CD4-positive, alpha-beta T cell treated with Interleukin-12 subunit alpha and Interleukin-12 subunit beta, for 1 hour (primary cell): Measurements from ENCODE around the gene SLC25A25.
"Not testable (repeated sequence)": the region's sequence is repeated elsewhere in the genome, so short reads cannot be mapped to it uniquely, and the experiment has no call there.

Experiments
- DNase-seq: peaks from one replicate; pipeline ENCODE4 v3.0.0-alpha.2; 2020

Gene SLC25A25

GRCh38 chr9:128098297-128099230 is 30.5 kb downstream of the SLC25A25 start:
- peak; percentile 50 for DNase-seq

DNA sequence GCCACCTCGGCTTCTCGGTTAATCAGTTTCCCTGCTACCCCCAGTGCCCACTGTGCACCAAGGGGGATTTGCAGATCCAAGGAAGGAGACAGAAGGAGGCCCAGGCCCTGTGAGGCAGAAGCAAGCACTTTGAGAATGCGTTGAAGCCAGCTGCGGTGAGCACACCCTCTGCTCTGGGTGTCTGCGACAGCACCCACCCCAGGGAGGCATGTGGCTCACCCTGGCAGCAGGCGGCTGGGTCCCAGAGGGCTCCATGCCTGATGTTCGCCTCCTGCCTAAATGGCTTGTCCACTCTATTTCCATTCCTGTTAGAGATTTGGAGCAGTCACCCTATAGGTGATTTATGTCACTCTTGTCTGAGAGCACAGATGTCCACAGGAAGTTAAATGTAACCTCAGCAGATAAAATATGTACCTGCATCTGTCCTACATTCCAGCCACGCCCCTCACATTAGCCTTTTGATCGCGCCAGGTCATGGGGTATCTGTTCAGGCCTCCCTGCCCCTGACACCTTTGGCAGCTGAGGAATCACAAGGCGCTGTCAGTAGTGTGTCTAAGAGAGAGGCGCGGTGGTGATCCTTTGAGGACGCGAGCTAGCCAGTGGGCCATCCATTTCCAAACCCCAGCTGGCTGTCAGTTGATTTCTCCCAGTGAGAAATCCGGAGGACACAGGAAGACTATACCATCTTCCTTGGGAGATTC is 31.3 kb downstream of the SLC25A25 start:
- no peak for DNase-seq

GRCh38 chr9:128099932-128100491 is 32.0 kb downstream of the SLC25A25 start:
- DNase-seq: no peak

- no peak for DNase-seq
Measured at GRCh38 chr9:128100581-128100980, 32.5 kb downstream of the SLC25A25 start.

- DNase-seq: no peak
Measured at GRCh38 chr9:128101231-128101661, 33.2 kb downstream of the SLC25A25 start.

GRCh38 chr9:128101690-128102089 is 33.7 kb downstream of the SLC25A25 start:
- no peak for DNase-seq

DNA sequence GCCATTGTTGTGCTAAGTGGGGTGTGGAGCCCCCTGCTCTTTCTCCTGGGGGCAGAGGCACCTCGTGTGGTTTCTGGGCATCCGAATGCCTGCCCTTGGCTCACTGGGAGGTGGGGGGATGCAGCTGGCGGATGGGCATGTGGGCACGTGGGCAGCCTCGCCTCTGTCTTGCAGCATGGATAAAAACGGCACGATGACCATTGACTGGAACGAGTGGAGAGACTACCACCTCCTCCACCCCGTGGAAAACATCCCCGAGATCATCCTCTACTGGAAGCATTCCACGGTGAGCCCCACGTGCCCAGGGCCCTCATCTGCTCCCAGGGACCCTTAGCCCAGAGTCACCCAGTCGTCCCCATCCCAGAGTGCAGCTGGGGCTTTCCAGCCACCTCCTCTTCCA is 34.2 kb downstream of the SLC25A25 start:
- DNase-seq: no peak

- DNase-seq: no peak
Measured at GRCh38 chr9:128102861-128103588, 35.0 kb downstream of the SLC25A25 start.

GRCh38 chr9:128103589-128103962 is 35.5 kb downstream of the SLC25A25 start:
- peak; percentile 48 for DNase-seq

GRCh38 chr9:128104171-128104618 is 36.2 kb downstream of the SLC25A25 start:
- no peak for DNase-seq

DNA sequence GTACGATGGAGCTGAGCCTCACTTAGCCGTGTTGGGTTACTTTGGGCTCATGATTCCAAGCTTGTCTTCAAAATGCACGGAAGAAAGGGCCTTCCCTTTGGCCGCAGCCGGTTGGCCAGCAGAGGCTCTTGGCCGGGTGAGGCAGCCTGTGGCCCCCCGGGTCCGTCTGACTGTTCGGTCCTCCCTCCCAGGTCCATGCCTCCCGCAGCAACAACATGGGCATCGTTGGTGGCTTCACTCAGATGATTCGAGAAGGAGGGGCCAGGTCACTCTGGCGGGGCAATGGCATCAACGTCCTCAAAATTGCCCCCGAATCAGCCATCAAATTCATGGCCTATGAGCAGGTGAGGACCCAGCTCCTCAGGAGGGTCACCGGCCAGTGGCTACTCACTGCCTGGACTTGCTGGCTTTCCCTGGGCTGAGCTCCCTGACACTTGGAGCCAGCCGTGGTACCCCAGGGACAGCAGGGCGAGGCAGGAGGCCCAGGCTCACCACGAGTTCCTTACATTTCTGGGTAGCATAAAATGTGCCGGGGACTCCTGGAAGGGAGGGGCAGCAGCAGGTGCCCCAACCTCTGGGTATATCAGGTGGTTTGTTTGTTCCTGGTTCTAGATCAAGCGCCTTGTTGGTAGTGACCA is 37.6 kb downstream of the SLC25A25 start:
- no peak for DNase-seq

DNA sequence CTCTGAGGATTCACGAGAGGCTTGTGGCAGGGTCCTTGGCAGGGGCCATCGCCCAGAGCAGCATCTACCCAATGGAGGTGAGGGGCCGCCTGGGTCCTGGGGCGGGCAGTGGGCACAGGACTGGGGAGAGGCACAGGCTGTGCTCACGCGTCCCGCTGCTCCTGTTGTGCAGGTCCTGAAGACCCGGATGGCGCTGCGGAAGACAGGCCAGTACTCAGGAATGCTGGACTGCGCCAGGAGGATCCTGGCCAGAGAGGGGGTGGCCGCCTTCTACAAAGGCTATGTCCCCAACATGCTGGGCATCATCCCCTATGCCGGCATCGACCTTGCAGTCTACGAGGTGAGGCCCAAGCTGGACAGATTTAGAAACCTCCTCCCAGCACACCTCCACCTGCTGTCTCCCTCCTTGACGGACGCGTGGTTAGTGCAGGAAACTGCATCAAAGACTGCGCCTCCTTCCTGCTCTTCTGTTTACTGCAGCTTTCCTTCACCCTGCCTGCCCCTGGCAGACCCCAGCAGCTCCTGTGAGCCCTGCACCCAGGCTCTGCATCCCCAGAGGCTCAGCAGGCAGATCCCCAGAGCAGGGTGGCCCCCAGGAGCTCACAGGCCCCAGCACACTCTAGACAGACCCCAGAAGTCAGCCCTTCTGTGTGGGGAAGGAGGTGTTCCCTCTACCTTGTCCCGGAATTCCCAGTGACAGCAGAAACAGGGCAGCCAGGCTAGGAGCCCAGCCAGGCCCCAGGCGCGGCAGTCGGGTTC is 38.3 kb downstream of the SLC25A25 start:
- DNase-seq: no peak

DNA sequence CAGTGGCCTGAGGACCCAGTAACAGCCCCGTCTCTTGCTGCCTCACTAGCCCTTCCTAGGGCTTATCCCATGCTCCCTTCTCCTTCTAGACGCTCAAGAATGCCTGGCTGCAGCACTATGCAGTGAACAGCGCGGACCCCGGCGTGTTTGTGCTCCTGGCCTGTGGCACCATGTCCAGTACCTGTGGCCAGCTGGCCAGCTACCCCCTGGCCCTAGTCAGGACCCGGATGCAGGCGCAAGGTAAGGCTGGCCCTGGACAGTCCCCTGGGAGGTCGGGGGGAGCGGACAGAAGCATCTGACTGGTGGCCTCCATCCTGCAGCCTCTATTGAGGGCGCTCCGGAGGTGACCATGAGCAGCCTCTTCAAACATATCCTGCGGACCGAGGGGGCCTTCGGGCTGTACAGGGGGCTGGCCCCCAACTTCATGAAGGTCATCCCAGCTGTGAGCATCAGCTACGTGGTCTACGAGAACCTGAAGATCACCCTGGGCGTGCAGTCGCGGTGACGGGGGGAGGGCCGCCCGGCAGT is 39.0 kb downstream of the SLC25A25 start:
- no peak for DNase-seq

DNA sequence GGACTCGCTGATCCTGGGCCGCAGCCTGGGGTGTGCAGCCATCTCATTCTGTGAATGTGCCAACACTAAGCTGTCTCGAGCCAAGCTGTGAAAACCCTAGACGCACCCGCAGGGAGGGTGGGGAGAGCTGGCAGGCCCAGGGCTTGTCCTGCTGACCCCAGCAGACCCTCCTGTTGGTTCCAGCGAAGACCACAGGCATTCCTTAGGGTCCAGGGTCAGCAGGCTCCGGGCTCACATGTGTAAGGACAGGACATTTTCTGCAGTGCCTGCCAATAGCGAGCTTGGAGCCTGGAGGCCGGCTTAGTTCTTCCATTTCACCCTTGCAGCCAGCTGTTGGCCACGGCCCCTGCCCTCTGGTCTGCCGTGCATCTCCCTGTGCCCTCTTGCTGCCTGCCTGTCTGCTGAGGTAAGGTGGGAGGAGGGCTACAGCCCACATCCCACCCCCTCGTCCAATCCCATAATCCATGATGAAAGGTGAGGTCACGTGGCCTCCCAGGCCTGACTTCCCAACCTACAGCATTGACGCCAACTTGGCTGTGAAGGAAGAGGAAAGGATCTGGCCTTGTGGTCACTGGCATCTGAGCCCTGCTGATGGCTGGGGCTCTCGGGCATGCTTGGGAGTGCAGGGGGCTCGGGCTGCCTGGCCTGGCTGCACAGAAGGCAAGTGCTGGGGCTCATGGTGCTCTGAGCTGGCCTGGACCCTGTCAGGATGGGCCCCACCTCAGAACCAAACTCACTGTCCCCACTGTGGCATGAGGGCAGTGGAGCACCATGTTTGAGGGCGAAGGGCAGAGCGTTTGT is 39.6 kb downstream of the SLC25A25 start:
- DNase-seq: no peak

DNA sequence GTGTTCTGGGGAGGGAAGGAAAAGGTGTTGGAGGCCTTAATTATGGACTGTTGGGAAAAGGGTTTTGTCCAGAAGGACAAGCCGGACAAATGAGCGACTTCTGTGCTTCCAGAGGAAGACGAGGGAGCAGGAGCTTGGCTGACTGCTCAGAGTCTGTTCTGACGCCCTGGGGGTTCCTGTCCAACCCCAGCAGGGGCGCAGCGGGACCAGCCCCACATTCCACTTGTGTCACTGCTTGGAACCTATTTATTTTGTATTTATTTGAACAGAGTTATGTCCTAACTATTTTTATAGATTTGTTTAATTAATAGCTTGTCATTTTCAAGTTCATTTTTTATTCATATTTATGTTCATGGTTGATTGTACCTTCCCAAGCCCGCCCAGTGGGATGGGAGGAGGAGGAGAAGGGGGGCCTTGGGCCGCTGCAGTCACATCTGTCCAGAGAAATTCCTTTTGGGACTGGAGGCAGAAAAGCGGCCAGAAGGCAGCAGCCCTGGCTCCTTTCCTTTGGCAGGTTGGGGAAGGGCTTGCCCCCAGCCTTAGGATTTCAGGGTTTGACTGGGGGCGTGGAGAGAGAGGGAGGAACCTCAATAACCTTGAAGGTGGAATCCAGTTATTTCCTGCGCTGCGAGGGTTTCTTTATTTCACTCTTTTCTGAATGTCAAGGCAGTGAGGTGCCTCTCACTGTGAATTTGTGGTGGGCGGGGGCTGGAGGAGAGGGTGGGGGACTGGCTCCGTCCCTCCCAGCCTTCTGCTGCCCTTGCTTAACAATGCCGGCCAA is 40.4 kb downstream of the SLC25A25 start:
- no peak for DNase-seq

DNA sequence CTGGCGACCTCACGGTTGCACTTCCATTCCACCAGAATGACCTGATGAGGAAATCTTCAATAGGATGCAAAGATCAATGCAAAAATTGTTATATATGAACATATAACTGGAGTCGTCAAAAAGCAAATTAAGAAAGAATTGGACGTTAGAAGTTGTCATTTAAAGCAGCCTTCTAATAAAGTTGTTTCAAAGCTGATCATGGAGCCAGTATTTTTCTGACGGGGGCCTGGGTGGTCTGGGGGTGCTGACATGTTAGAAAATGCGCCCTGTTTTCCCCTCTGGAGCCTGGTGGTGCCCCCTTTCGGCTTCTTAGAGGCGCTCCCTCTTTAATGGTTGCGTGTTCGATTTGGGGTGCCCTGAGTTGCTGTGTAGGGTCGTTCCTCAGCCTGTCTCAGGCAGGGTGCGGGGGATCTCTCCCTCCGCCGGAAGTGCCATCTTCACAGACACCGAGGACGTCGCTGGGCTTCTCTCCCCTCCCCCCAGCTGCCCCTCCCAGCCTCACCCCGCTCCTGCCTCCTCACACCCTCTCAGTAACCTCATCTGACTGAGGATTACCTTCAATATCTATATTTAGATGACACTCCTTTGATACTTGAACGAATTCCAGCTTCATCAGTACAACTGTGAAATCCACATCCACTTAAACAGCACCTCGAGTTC is 41.1 kb downstream of the SLC25A25 start:
- no peak for DNase-seq

- not testable (repeated sequence) for DNase-seq
Measured at GRCh38 chr9:128111726-128112125, 43.7 kb downstream of the SLC25A25 start.

DNA sequence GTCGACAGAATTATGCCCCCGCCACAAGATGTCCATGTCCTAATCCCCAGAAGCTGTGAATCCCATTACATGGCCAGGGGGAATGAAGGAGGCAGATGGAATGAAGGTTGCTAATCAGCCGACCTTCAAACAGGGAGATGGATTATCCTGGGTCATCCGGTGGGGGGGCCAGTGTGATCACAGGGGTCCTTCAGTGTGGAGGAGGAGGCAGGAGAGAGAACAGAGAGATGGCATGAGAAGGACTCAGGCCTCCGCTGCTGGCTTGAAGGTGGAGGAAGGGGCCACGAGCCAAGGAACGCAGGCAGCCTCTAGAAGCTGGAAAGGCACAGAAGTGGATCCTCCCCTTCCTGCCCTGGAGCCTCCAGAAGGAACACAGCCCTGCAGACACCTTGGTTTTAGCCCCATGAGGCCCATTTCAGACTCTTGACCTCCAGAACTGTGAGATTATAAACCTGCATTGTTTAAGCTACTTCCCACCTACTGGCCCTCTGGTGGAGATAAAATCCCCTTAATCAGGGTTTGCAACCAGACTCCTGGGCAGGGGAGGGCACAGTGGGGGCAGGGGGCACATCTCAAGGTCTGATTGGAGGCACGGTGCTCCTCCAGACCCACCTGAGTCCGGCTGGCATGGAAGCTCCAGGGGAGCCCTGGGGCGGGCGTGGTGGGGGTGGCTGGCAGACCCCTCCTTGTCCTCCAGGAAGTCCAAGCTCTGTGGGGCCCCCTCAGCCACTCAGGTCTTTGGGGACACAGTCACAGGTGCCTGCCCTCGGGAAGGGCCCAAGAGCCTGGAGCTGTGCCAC is 45.7 kb downstream of the SLC25A25 start:
- DNase-seq: no peak
